K562 (cell line): Measurements from ENCODE around the gene EFNA1. TPM values are rescaled to one million over a fixed set of nuclear protein-coding genes. Genes with fewer than 3 reads are reported as not detected.

Source experiments
- EGR1 ChIP-seq: fragments of 450-650 bp; conservative IDR thresholded peaks from 2 replicates; pipeline ENCODE4 v1.6.1; 2017; ENCODE audit warnings: mild to moderate bottlenecking
- FOXK2 ChIP-seq, 2 experiments: fragments of 450-650 bp; IDR thresholded peaks in 1 of 2; conservative IDR thresholded peaks in 1 of 2; 2 replicates each; pipeline ENCODE4 v1.6.1; 2016; ENCODE audit warnings: low read depth in 2 of 2, mild to moderate bottlenecking in 1 of 2
- KAT7 ChIP-seq: sonication (generic); formaldehyde crosslinking; IDR thresholded peaks from 2 replicates; pipeline ENCODE4 v1.8.0; 2022; ENCODE audit warnings: missing genetic modification reagents, mild to moderate bottlenecking, borderline replicate concordance
- NELFE ChIP-seq: IDR thresholded peaks from 2 replicates; pipeline ENCODE4 v1.6.1; 2011; ENCODE audit warnings: mild to moderate bottlenecking; ENCODE audit not compliant: insufficient read depth, insufficient read length
- RCOR1 ChIP-seq, 2 experiments: IDR thresholded peaks; 2 replicates each; pipeline ENCODE4 v1.6.1; 2012; ENCODE audit warnings: low read depth in 2 of 2, low read length in 2 of 2, borderline replicate concordance in 1 of 2, improper control_type of control experiment in 1 of 2
- SIN3B ChIP-seq: fragments of 450-650 bp; IDR thresholded peaks from 2 replicates; pipeline ENCODE4 v1.6.1; 2017; ENCODE audit warnings: low read depth, mild to moderate bottlenecking, moderate library complexity
- SMC3 ChIP-seq: conservative IDR thresholded peaks from 2 replicates; pipeline ENCODE4 v1.6.1; 2011; ENCODE audit warnings: low read depth, low read length, improper control_type of control experiment; ENCODE audit not compliant: insufficient read depth
- YY1 ChIP-seq, 3 experiments: IDR thresholded peaks; 2 replicates each; pipeline ENCODE4 v1.6.1; 2011; ENCODE audit warnings: low read length in 2 of 3, mild to moderate bottlenecking in 2 of 3, moderate library complexity in 2 of 3, borderline replicate concordance in 1 of 3, control low read depth in 1 of 3, low read depth in 1 of 3; ENCODE audit not compliant: insufficient read depth in 3 of 3, insufficient replicate concordance in 2 of 3, control insufficient read depth in 1 of 3, insufficient read length in 1 of 3; ENCODE audit errors: extremely low read depth in 1 of 3
- polyA plus RNA-seq, 8 experiments: library from polyadenylated mRNA; depleted of rRNA in 4 of 8; stranded (reverse) in 5 of 8; unstranded in 3 of 8; fragments of >200 nt; fragmentation: Nextera tagmentation in 2 of 8; fragmentation: Illumina TruSeq in 1 of 8; extraction: Ambion mirVana in 2 of 8; extraction: Trizol in 1 of 8; gene quantifications; 2 replicates each; pipeline versions ENCODE4 v1.2.1 to v1.2.3, GENCODE V29; 2011 to 2014; ENCODE audit warnings: inconsistent platforms in 1 of 8, missing spikeins in 1 of 8
- total RNA-seq, 7 experiments: library from RNA; depleted of rRNA in 6 of 7; stranded (reverse); fragments of >200 nt in 6 of 7; fragmentation: Illumina TruSeq in 2 of 7; extraction: Trizol in 2 of 7; gene quantifications; 2 replicates each; pipeline versions ENCODE4 v1.2.1 to v1.2.3, GENCODE V29; 2011 to 2021; ENCODE audit warnings: low replicate concordance in 1 of 7
- TF ChIP-seq, protein P1 (sequence below): sonication (generic); formaldehyde crosslinking; IDR thresholded peaks from 2 replicates; pipeline ENCODE4 v1.5.0; 2020; ENCODE audit warnings: missing genetic modification reagents
- TF ChIP-seq, protein P2 (sequence below), 2 experiments: fragments of 450-650 bp in 1 of 2; sonication (generic) in 1 of 2; formaldehyde crosslinking in 1 of 2; IDR thresholded peaks; 2 replicates each; pipeline versions ENCODE4 v1.7.1 to v1.9.0; 2016 to 2022; ENCODE audit warnings: inconsistent platforms in 1 of 2, mild to moderate bottlenecking in 1 of 2, missing genetic modification reagents in 1 of 2
- TF ChIP-seq, protein P3 (sequence below), 2 experiments: fragments of 450-650 bp; conservative IDR thresholded peaks; 2 replicates each; pipeline ENCODE4 v1.6.1; 2017; ENCODE audit warnings: mild to moderate bottlenecking in 2 of 2, moderate library complexity in 2 of 2
- TF ChIP-seq, protein P4 (sequence below): fragments of 250-450 bp; sonication (Bioruptor Pico); IDR thresholded peaks from 2 replicates; pipeline ENCODE4 v1.9.0; 2021; ENCODE audit warnings: mild to moderate bottlenecking

Gene EFNA1
- total and polyA plus RNA-seq, 9 of the 15 experiments (the other 6 are each of a cell fraction or from before 2014, with no cell fraction given), result 2.1 to 9.3 (median 3.0) TPM

DNA sequence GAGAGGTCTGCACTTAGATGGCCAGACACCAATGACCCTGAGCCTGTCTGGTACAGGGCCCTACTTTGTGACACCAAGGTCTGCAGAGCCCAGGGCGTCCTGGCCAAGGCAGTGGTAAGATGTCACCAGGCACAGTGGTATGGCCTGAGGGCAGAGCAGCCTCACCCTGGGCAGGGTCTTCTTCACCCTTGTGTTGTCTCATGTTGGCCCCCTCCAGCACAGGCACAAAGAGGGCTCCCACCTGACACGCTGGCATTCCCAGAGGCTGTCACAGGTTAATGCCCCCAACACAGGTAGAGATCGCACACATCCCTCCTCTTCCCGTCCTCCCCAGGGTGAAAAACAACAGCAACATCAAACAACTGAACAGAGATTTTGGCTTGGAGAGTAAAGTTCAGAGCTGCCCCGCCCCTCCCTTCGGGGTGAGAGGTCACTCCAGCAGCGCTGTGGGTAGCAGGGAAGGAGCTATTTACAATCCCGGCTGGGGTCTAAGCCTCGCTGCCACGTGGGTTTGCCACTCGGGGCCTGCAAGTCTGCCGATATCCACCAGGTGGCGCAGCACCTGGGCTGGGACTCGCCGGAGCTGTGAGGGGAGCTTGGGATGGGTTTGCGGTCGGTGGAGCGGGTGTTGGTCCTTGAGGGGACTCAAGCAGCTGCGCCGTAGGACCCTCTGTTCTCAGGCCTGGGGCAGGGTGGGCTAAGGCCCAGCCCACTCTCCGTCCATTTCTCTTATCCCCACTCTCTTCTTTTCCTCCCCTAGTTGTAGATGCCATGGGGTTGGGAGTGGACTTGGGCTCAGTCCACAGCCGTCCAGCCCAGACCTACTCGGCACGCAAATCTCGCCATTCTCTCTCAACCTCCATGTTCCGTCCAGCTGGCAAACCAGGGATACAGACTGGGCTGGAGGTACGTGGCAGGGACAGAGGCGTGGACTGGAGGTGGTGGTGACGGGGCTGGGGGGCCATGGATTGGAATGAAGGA lies 36.3 kb upstream of the EFNA1 start (continued):
- TF ChIP-seq YY1 (IDR thresholded peaks at IDR 0.05; ENCODE audit: borderline replicate concordance in 1 of 3, control insufficient read depth in 1 of 3, extremely low read depth in 1 of 3, insufficient read depth in 3 of 3, insufficient read length in 1 of 3, insufficient replicate concordance in 2 of 3, low read depth in 1 of 3, low read length in 2 of 3) (no peak), FOXK2 (conservative IDR thresholded peaks at IDR 0.05 in 1 of 2, IDR thresholded peaks at IDR 0.05 in 1 of 2; ENCODE audit: low read depth in 2 of 2) (peak; percentile 46 to 89; a peak in 2 of 4 replicates), SIN3B (no peak), EGR1 (no peak), RCOR1 (IDR thresholded peaks at IDR 0.05; ENCODE audit: borderline replicate concordance in 1 of 2, low read depth in 2 of 2, low read length in 2 of 2) (peak in 1 of 2 experiments; percentile 57; a peak in 1 of 4 replicates), NELFE (no peak), KAT7 (CRISPR knock-in tag) (peak; percentile 54; the same call in 1 of the 2 replicates), SMC3 (peak; percentile 96)
- TF ChIP-seq, protein P1, sequence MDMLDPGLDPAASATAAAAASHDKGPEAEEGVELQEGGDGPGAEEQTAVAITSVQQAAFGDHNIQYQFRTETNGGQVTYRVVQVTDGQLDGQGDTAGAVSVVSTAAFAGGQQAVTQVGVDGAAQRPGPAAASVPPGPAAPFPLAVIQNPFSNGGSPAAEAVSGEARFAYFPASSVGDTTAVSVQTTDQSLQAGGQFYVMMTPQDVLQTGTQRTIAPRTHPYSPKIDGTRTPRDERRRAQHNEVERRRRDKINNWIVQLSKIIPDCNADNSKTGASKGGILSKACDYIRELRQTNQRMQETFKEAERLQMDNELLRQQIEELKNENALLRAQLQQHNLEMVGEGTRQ (CRISPR knock-in tag), result peak; percentile 70
- TF ChIP-seq, protein P2, sequence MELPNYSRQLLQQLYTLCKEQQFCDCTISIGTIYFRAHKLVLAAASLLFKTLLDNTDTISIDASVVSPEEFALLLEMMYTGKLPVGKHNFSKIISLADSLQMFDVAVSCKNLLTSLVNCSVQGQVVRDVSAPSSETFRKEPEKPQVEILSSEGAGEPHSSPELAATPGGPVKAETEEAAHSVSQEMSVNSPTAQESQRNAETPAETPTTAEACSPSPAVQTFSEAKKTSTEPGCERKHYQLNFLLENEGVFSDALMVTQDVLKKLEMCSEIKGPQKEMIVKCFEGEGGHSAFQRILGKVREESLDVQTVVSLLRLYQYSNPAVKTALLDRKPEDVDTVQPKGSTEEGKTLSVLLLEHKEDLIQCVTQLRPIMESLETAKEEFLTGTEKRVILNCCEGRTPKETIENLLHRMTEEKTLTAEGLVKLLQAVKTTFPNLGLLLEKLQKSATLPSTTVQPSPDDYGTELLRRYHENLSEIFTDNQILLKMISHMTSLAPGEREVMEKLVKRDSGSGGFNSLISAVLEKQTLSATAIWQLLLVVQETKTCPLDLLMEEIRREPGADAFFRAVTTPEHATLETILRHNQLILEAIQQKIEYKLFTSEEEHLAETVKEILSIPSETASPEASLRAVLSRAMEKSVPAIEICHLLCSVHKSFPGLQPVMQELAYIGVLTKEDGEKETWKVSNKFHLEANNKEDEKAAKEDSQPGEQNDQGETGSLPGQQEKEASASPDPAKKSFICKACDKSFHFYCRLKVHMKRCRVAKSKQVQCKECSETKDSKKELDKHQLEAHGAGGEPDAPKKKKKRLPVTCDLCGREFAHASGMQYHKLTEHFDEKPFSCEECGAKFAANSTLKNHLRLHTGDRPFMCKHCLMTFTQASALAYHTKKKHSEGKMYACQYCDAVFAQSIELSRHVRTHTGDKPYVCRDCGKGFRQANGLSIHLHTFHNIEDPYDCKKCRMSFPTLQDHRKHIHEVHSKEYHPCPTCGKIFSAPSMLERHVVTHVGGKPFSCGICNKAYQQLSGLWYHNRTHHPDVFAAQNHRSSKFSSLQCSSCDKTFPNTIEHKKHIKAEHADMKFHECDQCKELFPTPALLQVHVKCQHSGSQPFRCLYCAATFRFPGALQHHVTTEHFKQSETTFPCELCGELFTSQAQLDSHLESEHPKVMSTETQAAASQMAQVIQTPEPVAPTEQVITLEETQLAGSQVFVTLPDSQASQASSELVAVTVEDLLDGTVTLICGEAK (IDR thresholded peaks at IDR 0.05), result no peak
- TF ChIP-seq, protein P2 (CRISPR knock-in tag; IDR thresholded peaks at IDR 0.05), result no peak
- TF ChIP-seq, protein P3, sequence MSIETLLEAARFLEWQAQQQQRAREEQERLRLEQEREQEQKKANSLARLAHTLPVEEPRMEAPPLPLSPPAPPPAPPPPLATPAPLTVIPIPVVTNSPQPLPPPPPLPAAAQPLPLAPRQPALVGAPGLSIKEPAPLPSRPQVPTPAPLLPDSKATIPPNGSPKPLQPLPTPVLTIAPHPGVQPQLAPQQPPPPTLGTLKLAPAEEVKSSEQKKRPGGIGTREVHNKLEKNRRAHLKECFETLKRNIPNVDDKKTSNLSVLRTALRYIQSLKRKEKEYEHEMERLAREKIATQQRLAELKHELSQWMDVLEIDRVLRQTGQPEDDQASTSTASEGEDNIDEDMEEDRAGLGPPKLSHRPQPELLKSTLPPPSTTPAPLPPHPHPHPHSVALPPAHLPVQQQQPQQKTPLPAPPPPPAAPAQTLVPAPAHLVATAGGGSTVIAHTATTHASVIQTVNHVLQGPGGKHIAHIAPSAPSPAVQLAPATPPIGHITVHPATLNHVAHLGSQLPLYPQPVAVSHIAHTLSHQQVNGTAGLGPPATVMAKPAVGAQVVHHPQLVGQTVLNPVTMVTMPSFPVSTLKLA (conservative IDR thresholded peaks at IDR 0.05), result peak; percentile 90 to 92
- TF ChIP-seq, protein P4, sequence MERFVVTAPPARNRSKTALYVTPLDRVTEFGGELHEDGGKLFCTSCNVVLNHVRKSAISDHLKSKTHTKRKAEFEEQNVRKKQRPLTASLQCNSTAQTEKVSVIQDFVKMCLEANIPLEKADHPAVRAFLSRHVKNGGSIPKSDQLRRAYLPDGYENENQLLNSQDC (CRISPR knock-in tag), result no peak
